Duodenal mucosa (tissue), 2 donors: Measurements from ENCODE around the gene KRTAP22-2.

Experiments
- H3K27ac ChIP-seq: one replicate; pipeline ENCODE4 v1.7.0; 2013; ENCODE audit warnings: low read depth, low read length
- H3K27me3 ChIP-seq, 2 donors: one replicate each; pipeline ENCODE4 v1.7.0; 2013; ENCODE audit warnings: low read length in 2 of 2, control low read depth in 1 of 2; ENCODE audit not compliant: insufficient read depth in 2 of 2, control insufficient read depth in 1 of 2
- H3K36me3 ChIP-seq, 2 donors: one replicate each; pipeline ENCODE4 v1.7.0; 2013; ENCODE audit warnings: low read length in 2 of 2, control low read depth in 1 of 2; ENCODE audit not compliant: insufficient read depth in 2 of 2, control insufficient read depth in 1 of 2
- H3K4me1 ChIP-seq, 2 donors: one replicate each; pipeline ENCODE4 v1.7.0; 2013; ENCODE audit warnings: low read length in 2 of 2, control low read depth in 1 of 2; ENCODE audit not compliant: insufficient read depth in 2 of 2, control insufficient read depth in 1 of 2
- H3K4me3 ChIP-seq, 2 donors: one replicate each; pipeline ENCODE4 v1.7.0; 2013; ENCODE audit warnings: low read length in 2 of 2, low read depth in 1 of 2
- H3K9ac ChIP-seq, 2 donors: one replicate each; pipeline ENCODE4 v1.7.0; 2013; ENCODE audit warnings: low read length in 2 of 2, low read depth in 1 of 2
- H3K9me3 ChIP-seq, 2 donors: one replicate each; pipeline ENCODE4 v1.7.0; 2013; ENCODE audit warnings: low read length in 2 of 2, control low read depth in 1 of 2; ENCODE audit not compliant: control insufficient read depth in 1 of 2

The KRTAP22-2 gene

DNA sequence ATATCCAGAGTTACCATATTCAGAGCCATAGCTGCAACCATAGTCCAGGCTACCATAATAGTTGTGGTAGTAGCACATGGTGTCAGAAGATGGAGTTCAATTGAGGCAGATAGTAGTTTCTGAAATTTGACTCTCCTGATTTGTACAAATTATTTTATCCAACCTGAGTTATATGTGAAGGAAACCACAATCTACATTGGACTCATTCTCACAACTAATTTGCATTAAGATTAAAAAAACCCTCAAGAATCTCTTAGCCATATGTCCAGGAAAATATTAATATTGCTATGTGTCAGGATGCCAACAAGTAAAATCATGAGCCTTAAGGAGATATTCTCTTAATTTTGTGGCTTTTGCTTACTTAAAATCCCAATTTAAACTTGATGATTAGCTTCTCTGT, at the start of gene KRTAP22-2:
TSS of gene KRTAP22-2 (minus strand) at position 101 of the 400 bp plus-strand sequence.
- Histone ChIP-seq H3K4me1 (no peaks in the 10 kb centered on the region), H3K27me3 (no peaks in the 10 kb centered on the region), H3K4me3 (no peak within 1 kb of the TSS), H3K9ac (no peak within 1 kb of the TSS), H3K36me3 (no peaks in the 10 kb centered on the region), H3K27ac (no peak within 1 kb of the TSS), H3K9me3 (peaks cover 4 to 8% of the 10 kb centered on the region in 2 donors)

DNA sequence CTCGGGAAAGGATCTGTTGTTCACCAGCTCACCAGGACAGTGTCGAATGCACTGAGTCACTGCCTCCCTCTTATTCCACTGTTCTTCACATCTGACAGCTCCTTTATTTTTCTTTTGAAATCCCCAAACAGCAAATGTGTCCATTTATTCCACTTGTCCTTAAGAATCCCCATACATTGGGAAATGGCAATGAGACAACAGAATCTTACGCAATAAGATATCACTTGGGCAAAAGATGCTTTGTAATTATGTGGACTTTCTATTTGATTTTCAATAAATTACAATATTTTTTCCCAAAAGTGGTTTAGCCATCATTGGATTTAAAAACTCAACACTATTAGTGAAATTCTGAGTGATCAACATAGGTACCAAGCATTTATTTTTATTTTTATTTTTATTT, 48.5 kb upstream of the KRTAP22-2 start:
- H3K27ac ChIP-seq: no peak overlapping the region
- no peaks in the 10 kb centered on the region for H3K4me1 ChIP-seq
- no peak overlapping the region for H3K9ac ChIP-seq
- no peaks in the 10 kb centered on the region for H3K36me3 ChIP-seq
- no peaks in the 10 kb centered on the region for H3K27me3 ChIP-seq
- no peak overlapping the region for H3K4me3 ChIP-seq
- H3K9me3 ChIP-seq: peaks cover 0 to 7% of the 10 kb centered on the region in 2 donors

DNA sequence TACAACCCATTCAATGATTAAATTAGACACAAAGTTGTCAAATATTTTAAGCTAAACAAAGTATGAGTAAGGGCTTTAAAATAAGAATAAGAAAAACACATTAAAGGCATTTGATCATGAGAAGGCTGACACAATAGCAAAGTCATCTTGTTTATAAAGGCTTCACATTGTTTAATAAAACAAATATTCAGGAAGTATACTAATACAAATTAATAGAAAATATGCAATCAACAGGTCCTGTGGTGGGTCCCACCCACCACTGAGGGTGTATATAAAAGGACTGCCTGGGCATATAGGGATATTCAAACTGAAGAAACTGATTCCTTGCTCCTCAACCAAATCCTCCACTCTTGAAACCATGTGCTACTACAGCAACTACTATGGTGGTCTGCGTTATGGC, 44.7 kb upstream of the KRTAP22-2 start, which contains the start of gene KRTAP20-2:
TSS of gene KRTAP20-2 (plus strand) at position 301 of the 400 bp plus-strand sequence. CDS start at position 359, 58 bp downstream.
- peaks cover 4 to 7% of the 10 kb centered on the region in 2 donors for H3K9me3 ChIP-seq
- no peak within 1 kb of the TSS for H3K27ac ChIP-seq
- no peaks in the 10 kb centered on the region for H3K4me1 ChIP-seq
- no peaks in the 10 kb centered on the region for H3K36me3 ChIP-seq
- no peaks in the 10 kb centered on the region for H3K27me3 ChIP-seq
- H3K9ac ChIP-seq: no peak within 1 kb of the TSS
- no peak within 1 kb of the TSS for H3K4me3 ChIP-seq

DNA sequence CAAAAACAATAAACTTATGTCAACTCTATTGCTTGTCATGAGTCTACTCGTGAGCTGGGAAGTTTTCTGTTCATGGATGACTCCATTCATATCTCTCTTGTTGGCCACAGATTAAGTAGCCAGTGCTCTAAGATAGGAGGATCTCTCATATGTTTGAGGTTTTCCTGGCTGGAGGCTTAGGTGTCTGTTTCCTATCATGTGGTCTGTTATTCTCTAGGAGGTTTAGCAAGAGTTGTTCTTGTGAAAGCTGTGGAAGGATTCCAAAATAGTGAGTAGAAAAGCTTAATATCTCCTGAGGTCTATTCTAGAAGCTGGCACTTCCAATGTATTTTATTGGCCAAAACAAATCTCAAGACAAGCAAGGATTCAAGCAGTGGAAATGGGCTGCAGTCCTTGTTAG, 39.0 kb upstream of the KRTAP22-2 start:
- Histone ChIP-seq H3K27me3 (no peaks in the 10 kb centered on the region), H3K4me3 (no peak overlapping the region), H3K9ac (no peak overlapping the region), H3K27ac (no peak overlapping the region), H3K4me1 (no peaks in the 10 kb centered on the region), H3K9me3 (peaks cover 11 to 14% of the 10 kb centered on the region in 2 donors), H3K36me3 (no peaks in the 10 kb centered on the region)

DNA sequence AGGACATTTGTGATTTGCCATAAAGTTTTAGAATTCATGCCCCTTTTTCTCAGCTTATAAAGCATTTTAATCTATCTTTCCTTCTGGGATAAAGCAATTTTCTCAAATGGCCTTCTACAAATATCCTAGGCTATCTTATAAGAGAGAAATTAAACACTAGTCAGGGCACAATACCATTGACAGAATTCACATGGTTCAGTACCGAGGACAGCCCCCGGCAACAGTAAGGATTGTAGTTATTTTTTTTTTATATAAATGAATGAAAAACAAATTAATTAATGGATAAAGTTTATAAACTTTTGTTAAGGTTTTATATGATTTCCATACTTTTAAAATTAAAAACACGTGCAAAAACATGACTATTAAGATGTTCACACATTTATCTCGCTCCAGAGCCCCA, 37.9 kb upstream of the KRTAP22-2 start:
- Histone ChIP-seq H3K36me3 (no peaks in the 10 kb centered on the region), H3K27ac (no peak overlapping the region), H3K27me3 (no peaks in the 10 kb centered on the region), H3K9me3 (peaks cover 14 to 15% of the 10 kb centered on the region in 2 donors), H3K9ac (no peak overlapping the region), H3K4me1 (no peaks in the 10 kb centered on the region), H3K4me3 (no peak overlapping the region)

DNA sequence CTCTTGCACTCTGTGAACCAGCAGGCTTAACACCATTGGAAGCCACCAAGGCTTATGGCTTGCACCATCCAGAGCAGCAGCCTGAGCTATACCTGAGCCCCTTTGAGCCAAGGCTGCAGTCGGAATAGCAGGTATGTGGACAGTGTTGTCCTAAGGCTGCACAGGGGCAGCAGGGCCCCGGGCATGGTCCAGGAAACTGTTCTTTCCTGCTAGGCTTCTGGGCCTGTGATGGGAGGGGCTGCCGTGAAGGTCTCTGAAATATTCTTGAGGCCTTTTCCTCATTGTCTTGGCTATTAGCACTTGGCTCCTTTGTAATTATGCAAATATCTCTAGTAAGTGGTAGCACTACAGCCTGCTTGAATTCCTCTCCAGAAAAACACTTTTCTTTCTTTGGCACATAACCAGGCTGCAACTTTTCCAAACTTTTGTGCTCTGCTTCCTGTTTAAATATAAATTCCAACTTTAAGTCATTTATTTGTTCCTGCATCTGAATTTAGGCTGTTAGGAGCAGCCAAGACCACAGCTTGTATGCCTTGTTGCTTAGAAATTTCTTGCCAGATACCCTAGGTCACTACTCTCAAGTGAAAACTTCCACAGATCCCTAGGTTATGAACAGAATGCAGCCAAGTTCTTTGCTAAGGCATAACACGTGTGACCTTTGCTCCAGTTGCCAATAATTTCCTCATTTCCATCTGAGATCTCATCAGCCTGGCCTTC, 35.4 kb upstream of the KRTAP22-2 start:
- Histone ChIP-seq H3K27me3 (no peaks in the 10 kb centered on the region), H3K9me3 (peaks cover 14% of the 10 kb centered on the region in 2 donors), H3K4me3 (no peak overlapping the region), H3K36me3 (no peaks in the 10 kb centered on the region), H3K27ac (no peak overlapping the region), H3K4me1 (no peaks in the 10 kb centered on the region), H3K9ac (no peak overlapping the region)

DNA sequence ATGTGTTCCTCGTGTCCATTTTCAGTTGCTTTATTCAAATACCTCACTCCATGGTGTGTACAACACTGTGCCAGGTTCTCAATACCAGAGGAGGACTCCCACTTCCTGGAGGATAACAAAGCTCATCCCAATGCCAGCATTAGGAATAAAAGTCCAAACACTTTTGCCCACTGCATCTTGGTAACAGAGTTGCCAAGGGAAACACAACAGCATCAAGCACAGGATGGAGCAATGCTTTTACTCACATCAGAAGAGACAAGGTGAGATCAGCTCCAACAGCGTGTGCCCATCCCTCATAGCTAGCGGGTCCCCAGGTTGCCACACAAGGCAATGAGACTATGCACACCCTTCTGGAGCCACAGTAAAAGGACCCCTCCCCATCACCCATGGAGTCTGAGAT, 33.2 kb upstream of the KRTAP22-2 start:
- Histone ChIP-seq H3K4me3 (no peak overlapping the region), H3K9me3 (peaks cover 6 to 14% of the 10 kb centered on the region in 2 donors), H3K9ac (no peak overlapping the region), H3K4me1 (no peaks in the 10 kb centered on the region), H3K27me3 (no peaks in the 10 kb centered on the region), H3K36me3 (no peaks in the 10 kb centered on the region), H3K27ac (no peak overlapping the region)

DNA sequence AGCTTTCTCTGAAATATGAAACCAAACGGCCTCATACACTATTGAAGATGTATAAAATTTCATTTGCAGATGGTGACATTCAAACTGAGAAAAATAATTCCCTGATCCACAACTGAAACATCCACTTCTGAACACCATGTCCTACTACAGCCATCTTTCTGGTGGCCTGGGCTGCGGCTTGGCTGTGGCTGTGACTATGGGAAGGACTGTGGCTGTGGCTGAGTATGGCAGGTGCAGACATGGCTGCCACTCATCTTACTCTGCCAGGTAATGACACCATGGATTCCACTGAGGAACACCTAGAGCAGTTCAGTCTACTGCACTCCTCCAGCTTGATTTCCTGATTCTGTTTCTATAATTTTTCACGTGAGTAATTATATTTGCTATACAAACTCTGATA, 30.3 kb upstream of the KRTAP22-2 start, which contains the start of gene KRTAP20-4:
TSS of gene KRTAP20-4 (plus strand) at position 106 of the 400 bp plus-strand sequence.
- Histone ChIP-seq H3K4me3 (no peak within 1 kb of the TSS), H3K4me1 (no peaks in the 10 kb centered on the region), H3K27me3 (no peaks in the 10 kb centered on the region)

DNA sequence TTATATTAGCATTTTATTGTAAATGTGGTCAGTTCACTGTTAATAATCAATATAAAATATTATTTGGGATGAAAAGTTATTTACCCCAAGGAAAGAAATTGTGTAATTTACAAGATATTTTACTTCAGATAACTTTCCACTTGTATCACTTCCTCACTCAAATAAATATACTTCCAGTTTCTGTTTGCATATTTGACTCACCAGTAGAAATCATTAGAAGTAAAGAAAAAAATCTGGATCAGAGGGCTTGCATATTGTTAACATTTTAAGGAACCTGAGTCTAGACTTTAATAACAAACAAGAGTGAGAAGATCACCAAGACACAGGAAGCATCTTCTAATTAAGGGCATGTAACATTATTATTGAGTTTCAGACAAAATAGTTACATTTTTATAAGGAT, 29.9 kb upstream of the KRTAP22-2 start:
- H3K27ac ChIP-seq: no peak overlapping the region
- no peaks in the 10 kb centered on the region for H3K36me3 ChIP-seq
- no peak overlapping the region for H3K4me3 ChIP-seq
- no peak overlapping the region for H3K9ac ChIP-seq
- H3K4me1 ChIP-seq: no peaks in the 10 kb centered on the region
- no peaks in the 10 kb centered on the region for H3K27me3 ChIP-seq
- peaks cover 9 to 12% of the 10 kb centered on the region in 2 donors for H3K9me3 ChIP-seq

More for the DNA sequence above, 30.3 kb upstream of the KRTAP22-2 start, which contains the start of gene KRTAP20-4:
- Histone ChIP-seq H3K36me3 (no peaks in the 10 kb centered on the region), H3K27ac (no peak within 1 kb of the TSS), H3K9ac (no peak within 1 kb of the TSS), H3K9me3 (peaks cover 11 to 12% of the 10 kb centered on the region in 2 donors)

DNA sequence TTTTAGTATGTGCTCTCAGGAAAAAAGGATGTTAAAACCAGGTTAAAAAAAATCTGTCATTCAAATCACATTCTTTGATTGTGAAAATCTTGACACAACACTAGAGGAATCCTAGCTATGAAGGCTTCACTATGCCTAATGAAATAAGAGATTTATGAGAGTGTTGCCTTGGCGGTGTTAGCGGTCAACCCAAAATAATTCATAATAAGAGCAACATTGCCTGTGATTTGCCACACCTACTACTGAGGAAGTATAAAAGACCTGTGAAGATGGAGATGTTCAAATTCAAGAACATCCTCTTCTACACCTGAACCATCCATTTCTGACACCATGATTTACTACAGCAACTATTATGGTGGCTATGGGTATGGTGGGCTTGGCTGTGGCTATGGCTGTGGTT, 25.9 kb upstream of the KRTAP22-2 start, which contains the start of gene KRTAP20-1:
TSS of gene KRTAP20-1 (plus strand) at position 301 of the 400 bp plus-strand sequence. CDS start at position 331, 30 bp downstream.
- Histone ChIP-seq H3K4me1 (no peaks in the 10 kb centered on the region), H3K27ac (no peak within 1 kb of the TSS), H3K36me3 (no peaks in the 10 kb centered on the region), H3K4me3 (no peak within 1 kb of the TSS), H3K9me3 (peaks cover under 1 to 31% of the 10 kb centered on the region in 2 donors), H3K9ac (no peak within 1 kb of the TSS), H3K27me3 (no peaks in the 10 kb centered on the region)
